NB4 (cell line): Measurements from ENCODE around the gene KIF1A.

Experiments
- DNase-seq: peaks from one replicate; pipeline ENCODE4 v3.0.0; 2010; ENCODE audit warnings: low read depth
- H3K4me3 ChIP-seq: one replicate; pipeline ENCODE4 v1.5.1; 2011; ENCODE audit warnings: mild to moderate bottlenecking, low read depth, low read length, moderate library complexity
- MYC ChIP-seq: IDR thresholded peaks from 2 replicates; pipeline ENCODE4 v1.6.1; 2011; ENCODE audit warnings: low read depth, low read length
- POLR2A ChIP-seq: IDR thresholded peaks from 2 replicates; pipeline ENCODE4 v1.6.1; 2011; ENCODE audit warnings: mild to moderate bottlenecking; ENCODE audit not compliant: insufficient read length; ENCODE audit errors: extremely low read depth
- TF ChIP-seq, protein P1 (sequence below): IDR thresholded peaks from 2 replicates; pipeline ENCODE4 v1.6.1; 2011; ENCODE audit warnings: low read depth, low read length
- TF ChIP-seq, protein P2 (sequence below): IDR thresholded peaks from one replicate; pipeline ENCODE4 v1.5.1; 2012; ENCODE audit warnings: low read depth, low read length

KIF1A gene

DNA sequence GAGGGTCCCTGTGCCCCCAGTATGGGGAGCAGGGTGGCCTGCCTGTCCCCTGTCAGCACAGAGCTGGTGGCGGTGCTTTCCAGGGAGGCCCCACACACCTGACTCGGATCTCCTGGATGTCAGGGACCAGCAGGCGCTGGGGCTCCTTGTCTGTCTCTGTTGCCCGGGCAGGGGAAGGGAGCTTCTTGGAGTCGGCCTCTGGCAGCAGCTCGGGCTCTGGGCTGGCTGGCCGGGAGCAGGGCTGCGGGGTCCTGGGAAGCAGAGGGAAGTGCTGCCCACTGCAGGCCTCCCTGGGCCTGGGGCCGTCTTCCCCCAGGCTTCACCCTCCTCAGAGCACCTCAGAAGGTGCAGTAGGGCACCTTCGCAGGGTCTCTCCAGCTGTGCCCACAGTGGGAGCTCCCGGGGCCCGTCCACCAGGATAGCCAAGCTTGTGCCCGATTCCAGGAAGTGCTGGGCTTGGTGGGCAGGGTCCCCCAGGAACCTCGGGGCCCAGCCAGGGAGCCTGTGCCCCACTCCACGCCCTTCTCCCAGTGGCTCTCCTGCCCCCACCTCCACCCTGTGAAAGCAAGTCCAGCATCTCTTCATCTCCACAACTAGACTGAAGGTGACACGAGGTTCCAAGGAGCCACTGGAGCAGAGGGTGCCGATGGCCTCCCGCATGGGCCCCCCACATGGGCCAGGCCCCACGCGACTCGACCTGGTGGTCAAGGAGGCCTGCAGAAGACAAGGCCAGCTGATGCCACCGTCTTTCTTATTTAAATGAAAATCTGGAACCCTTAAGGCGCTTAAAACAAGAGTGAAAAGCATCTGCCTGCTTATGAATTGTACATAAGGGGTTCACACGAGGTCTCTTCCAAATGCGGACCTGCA lies 100.1 kb downstream of the KIF1A start:
- TF ChIP-seq MYC (no peak), POLR2A (no peak)
- TF ChIP-seq, protein P1, sequence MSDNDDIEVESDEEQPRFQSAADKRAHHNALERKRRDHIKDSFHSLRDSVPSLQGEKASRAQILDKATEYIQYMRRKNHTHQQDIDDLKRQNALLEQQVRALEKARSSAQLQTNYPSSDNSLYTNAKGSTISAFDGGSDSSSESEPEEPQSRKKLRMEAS: no peak
- TF ChIP-seq, protein P2, sequence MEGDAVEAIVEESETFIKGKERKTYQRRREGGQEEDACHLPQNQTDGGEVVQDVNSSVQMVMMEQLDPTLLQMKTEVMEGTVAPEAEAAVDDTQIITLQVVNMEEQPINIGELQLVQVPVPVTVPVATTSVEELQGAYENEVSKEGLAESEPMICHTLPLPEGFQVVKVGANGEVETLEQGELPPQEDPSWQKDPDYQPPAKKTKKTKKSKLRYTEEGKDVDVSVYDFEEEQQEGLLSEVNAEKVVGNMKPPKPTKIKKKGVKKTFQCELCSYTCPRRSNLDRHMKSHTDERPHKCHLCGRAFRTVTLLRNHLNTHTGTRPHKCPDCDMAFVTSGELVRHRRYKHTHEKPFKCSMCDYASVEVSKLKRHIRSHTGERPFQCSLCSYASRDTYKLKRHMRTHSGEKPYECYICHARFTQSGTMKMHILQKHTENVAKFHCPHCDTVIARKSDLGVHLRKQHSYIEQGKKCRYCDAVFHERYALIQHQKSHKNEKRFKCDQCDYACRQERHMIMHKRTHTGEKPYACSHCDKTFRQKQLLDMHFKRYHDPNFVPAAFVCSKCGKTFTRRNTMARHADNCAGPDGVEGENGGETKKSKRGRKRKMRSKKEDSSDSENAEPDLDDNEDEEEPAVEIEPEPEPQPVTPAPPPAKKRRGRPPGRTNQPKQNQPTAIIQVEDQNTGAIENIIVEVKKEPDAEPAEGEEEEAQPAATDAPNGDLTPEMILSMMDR: no peak
- H3K4me3 ChIP-seq: no peak overlapping the region
- DNase-seq: no peak

DNA sequence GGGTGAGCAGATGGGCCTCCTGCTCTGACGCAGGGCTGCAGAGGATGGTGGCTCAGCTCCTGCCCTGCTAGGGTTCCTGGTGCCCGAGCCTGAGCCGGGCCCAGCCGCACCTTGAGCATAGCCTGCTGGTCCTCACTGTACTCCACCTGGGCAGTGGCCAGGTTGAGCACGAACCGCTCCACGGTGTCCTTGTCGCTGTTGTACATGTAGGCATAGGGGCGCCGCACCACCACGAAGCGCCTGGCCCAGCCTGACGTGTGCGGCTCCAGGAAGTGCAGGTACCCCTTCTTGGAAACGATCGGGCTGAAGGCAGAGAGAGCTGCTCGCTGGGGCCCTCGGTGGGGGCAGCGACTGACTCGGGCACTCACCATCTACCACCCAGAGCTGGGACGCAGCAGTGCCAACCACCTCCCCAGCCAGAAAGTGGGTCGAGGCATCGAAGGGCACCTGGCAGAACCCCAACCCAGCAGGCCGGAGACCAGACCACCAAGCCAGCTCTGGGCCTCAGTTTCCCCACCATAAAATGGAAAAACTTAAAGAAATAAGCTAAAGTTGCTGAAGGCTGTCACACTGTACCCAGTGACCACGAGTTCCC lies 101.0 kb downstream of the KIF1A start:
- TF ChIP-seq, protein P1: no peak
- TF ChIP-seq, protein P2: no peak
- TF ChIP-seq MYC (no peak), POLR2A (no peak)
- H3K4me3 ChIP-seq: no peak overlapping the region
- no peak for DNase-seq

DNA sequence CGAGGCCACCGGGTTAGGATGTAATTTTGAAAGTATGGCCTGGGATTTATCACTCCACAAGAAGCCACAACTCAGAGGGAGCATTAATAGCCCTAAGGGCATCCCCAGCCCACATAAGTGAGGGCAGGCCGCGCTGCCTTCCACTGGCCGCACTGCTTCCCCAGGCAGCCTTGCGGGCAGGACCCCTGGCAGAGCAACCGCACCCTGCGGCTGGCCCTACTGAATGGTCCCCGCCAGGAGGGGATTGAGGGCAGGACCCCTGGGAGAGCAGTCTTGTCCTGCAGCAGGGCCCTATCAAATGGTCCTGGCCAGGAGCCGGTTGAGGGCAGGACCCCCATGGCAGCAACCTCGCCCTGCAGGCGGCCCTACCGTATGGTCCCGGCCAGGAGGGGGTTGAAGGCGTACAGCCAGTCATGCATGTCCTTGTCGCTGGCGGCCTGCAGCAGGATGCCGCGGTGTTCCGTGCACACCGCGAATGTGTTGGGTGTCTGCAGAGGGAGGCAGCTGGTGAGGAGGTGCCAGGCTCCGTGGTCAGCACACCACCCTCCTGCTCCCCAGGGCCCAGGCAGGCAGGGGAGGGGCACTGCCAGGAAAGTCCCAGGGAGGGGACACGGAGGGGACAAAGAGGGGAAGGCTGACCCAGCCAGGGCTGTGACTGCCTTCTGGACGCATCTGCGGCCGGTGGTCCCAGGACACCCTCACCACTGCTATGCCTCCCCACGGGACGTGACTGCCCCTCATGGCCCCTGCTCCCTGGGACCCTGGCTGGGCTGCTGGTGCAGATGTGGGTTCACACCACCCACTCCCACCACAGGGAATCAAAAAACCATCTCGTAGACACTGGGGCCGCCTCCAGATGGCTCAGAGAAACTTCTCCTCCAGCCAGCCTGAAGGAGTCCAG lies 102.1 kb downstream of the KIF1A start:
- no peak for TF ChIP-seq MYC
- TF ChIP-seq, protein P1: no peak
- TF ChIP-seq, protein P2: no peak
- TF ChIP-seq POLR2A: no peak
- no peak for DNase-seq
- no peak overlapping the region for H3K4me3 ChIP-seq

DNA sequence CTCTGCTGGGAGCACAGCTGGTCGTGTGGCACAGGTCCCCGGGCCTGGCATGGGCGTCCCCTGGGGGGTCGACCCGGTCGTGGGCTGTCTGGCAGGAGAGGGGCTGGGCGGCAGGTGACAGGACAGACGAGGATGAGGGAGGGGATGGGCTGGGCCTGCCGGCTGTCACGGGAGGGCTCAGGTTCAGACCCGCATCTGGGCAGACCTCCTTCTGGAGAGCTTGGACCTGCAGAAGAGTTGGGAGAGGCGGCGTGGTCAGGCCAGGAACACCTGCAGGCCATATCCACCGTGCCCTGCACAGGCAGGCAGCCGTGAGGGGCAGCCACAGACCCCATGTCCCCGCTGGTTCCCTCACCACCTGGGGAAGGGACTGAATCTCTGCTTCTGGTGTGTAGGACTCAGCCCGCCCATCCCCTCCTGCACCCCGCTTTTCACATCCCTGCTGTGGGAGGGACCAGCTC lies 102.8 kb downstream of the KIF1A start:
- no peak overlapping the region for H3K4me3 ChIP-seq
- DNase-seq: no peak
- TF ChIP-seq POLR2A: no peak
- TF ChIP-seq, protein P2: no peak
- TF ChIP-seq, protein P1: no peak

DNA sequence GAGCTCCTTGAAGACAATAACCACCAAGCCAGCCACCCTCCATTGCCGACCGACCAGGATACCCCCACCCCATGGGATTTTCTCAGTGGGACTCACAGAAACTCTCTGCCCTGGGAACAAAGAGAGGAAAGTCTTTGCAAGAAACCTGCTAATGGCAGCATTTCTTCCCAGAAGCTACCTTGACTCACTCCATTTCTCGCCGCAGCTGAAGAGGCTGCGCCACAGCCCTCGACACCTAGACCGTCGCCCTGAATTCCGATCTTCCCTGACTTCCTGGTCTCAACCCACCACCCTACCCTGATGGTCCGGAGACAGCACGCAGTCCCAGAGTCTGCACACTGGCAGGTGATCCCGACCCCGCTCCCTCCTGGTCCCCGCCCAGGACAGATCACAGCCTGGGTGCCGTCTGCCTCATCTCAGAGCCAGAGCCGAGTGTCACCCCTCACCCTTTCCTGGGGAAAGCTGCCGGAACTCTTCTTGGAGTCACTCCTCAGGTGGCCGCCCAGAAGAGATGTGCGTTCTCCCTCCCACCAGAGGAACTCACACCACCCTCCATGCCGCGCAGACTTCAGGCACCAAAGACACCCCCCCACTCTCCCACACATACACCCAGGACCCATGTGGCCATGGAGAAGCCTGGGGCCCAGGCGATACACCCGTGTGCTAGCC lies 103.8 kb downstream of the KIF1A start:
- no peak for TF ChIP-seq MYC
- TF ChIP-seq, protein P2: no peak
- TF ChIP-seq, protein P1: no peak
- no peak for TF ChIP-seq POLR2A
- no peak for DNase-seq
- no peak overlapping the region for H3K4me3 ChIP-seq
